ENCODE data around the gene DENND1C. TPM values are rescaled to one million over a fixed set of nuclear protein-coding genes. Genes with fewer than 3 reads are reported as not detected.

DENND1C gene
- total and polyA plus RNA-seq, 8 donors: 6.7 to 22.1 (median 18.8) TPM

DNA sequence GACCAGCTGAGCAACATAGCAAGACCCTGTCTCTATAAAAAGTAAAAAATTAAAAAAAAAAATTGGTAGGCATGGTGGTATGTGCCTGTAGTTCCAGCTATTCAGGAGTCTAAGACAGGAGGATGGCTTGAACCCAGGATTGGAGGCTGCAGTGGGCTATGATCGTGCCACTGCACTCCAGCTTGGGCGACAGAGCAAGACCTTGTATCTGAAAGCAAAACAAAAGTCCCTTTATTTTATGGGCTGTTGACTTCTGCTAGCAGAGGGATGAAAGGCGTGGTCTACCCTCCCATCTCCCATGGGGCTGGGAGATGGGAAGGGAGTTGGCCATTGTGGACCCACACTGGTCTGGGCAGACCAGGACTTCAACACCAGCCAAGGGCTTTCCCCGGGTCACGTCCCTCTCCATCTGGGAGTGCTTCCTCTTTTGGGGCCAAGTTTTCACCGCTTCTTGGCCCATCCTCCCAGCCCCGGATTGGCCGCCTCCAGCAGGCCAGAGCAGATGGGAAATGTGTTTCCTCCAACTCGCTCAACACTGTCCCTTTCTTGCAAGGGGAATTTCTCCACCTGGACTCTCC, 47.0 kb upstream of the DENND1C start:
- H3K27me3 ChIP-seq: peaks cover 0 to 22% of the 10 kb centered on the region in 2 donors
- intact Hi-C loops (cut with DNase I): no loop called here
- peak in 3 of 4 donors; percentile 65 to 80 (median 75) for DNase-seq
- TF ChIP-seq, protein P1, sequence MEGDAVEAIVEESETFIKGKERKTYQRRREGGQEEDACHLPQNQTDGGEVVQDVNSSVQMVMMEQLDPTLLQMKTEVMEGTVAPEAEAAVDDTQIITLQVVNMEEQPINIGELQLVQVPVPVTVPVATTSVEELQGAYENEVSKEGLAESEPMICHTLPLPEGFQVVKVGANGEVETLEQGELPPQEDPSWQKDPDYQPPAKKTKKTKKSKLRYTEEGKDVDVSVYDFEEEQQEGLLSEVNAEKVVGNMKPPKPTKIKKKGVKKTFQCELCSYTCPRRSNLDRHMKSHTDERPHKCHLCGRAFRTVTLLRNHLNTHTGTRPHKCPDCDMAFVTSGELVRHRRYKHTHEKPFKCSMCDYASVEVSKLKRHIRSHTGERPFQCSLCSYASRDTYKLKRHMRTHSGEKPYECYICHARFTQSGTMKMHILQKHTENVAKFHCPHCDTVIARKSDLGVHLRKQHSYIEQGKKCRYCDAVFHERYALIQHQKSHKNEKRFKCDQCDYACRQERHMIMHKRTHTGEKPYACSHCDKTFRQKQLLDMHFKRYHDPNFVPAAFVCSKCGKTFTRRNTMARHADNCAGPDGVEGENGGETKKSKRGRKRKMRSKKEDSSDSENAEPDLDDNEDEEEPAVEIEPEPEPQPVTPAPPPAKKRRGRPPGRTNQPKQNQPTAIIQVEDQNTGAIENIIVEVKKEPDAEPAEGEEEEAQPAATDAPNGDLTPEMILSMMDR (IDR thresholded peaks at IDR 0.05): no peak
- H3K4me3 ChIP-seq: no peak overlapping the region
- H3K27ac ChIP-seq: no peak overlapping the region
- no peaks in the 10 kb centered on the region for H3K9me3 ChIP-seq
- ATAC-seq: peak; percentile 15
- H3K36me3 ChIP-seq: no peaks in the 10 kb centered on the region
- peaks cover 4 to 41% of the 10 kb centered on the region in 2 donors for H3K4me1 ChIP-seq

DNA sequence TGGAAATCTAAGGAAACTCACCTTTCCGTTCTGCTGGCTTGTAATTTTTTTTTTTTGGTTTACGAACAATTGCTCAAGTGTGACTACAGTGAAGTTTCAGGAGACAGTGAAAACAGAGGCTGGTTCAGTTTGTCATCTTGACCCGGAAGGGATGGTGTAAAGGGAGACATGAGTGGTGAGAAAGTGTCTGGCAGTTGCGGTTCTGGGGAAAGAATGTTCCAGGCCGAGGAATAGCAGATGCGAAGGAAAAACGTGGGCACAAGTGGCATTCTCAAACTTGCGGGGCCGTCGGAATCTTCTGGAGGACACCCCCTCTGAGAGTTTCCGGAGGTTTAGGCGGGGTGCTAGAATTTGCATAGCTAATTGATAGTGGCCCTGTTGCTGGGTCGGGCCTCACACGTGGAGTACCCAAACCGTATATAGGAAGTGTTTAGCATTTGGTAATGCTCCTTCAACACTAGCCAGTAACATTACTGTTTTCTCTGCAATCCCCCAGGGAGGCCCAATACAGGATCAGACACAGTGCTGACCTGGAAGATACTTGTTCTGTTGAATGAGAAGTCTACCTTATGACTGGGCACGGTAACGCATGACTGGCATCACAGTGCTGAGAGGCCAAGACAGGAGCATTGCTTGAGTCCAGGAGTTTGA, 46.4 kb upstream of the DENND1C start:
- no peak overlapping the region for H3K27ac ChIP-seq
- no peaks in the 10 kb centered on the region for H3K9me3 ChIP-seq
- ATAC-seq (no peak), DNase-seq (no peak)
- intact Hi-C loops (cut with DNase I): no loop called here
- no peaks in the 10 kb centered on the region for H3K36me3 ChIP-seq
- H3K4me1 ChIP-seq: peaks cover 4 to 40% of the 10 kb centered on the region in 2 donors
- H3K27me3 ChIP-seq: peaks cover 0 to 22% of the 10 kb centered on the region in 2 donors
- TF ChIP-seq, protein P1 (IDR thresholded peaks at IDR 0.05): no peak
- no peak overlapping the region for H3K4me3 ChIP-seq

DNA sequence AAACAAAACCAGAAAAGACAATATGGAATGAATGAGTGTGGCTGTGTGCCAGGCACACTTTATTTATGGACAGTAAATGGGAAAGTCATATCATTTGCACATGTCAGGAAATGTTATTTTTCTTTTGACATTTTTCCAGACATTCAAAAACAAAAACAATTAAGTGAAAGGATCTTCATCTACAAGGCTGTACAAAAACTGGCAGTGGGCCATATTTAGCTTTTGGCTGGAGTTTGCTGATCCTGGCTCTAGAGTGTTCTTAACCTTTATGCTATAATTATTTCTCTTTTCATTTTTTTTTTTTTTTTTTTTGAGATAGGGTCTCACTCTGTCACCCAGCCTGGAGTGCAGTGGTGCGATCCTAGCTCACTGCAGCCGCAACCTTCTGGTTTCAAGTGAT, 42.7 kb upstream of the DENND1C start:
- Histone ChIP-seq H3K27ac (no peak overlapping the region), H3K36me3 (no peaks in the 10 kb centered on the region), H3K9me3 (no peaks in the 10 kb centered on the region), H3K27me3 (no peaks in the 10 kb centered on the region), H3K4me1 (peaks cover 0 to 9% of the 10 kb centered on the region in 2 donors), H3K4me3 (no peak overlapping the region)
- intact Hi-C loops (cut with DNase I): no loop called here
- peak in 2 of 4 donors; percentile 45 to 77 for DNase-seq
- TF ChIP-seq, protein P1 (IDR thresholded peaks at IDR 0.05): no peak
- ATAC-seq: no peak

DNA sequence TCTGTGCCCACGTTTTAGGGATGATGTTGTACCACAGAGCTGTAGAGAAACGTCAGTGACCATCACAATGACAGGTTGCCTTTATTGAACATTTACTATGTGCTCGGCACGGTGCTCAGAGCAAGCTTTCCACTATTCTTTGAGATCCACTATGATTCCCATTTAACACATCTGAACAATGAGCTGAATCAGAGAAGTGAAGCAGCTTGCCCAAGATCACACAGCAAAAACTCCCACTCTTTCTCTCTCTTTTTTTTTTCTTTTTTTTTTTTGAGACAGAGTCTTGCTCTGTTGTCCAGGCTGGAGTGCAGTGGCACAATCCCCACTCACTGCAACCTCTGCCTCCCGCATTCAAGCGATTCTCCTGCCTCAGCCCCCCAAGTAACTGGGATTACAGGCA, 41.1 kb upstream of the DENND1C start:
- intact Hi-C loops (cut with DNase I): no loop called here
- H3K36me3 ChIP-seq: no peaks in the 10 kb centered on the region
- DNase-seq (peak in 1 of 4 donors; percentile 5), ATAC-seq (no peak)
- no peaks in the 10 kb centered on the region for H3K27me3 ChIP-seq
- TF ChIP-seq, protein P1 (IDR thresholded peaks at IDR 0.05): no peak
- no peak overlapping the region for H3K4me3 ChIP-seq
- H3K9me3 ChIP-seq: no peaks in the 10 kb centered on the region
- peaks cover 0 to 17% of the 10 kb centered on the region in 2 donors for H3K4me1 ChIP-seq
- no peak overlapping the region for H3K27ac ChIP-seq

DNA sequence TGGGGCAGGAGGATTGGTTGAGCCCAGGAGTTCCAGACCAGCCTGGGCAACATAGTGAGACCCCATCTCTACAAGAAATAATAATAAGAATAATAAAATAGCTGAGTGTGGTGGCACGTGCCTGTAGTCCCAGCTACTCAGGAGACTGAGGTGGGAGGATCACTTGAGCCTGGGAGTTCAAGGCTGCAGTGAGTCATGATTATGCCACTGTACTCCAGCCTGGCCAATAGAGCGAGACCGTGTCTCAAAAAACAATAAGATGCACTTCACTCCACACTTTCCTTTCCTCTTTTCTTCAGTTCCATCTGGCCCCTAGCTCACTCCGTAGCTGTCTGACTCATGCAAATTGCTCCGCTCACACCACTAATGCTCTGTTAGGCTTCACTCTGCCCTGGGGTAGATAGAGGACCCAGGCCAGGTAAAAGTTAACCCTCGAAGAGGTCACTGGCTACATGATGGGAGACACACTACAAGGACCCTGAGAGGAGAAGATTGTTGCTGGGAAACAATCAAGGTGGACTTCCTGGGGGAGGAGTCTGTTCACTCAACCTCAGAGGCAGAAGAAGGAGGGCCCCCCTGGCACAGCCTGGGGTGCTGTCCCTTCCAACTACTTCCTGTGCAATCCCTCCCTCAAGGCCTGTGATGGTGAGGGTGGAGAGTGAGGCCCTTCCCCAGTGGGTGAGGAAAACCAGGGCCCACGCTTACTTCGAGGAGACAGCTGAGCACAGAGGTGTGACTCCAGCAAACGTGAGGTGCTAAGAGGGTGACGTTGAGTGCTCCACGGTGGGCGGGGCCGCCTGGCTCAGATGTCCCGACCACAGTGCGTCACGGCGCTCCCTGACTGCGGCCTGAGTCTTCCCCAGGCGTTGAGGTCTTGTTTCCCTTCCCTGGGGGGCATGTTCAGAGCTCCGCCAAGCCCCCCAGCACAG, 40.4 kb upstream of the DENND1C start:
- Histone ChIP-seq H3K9me3 (no peaks in the 10 kb centered on the region), H3K4me3 (no peak overlapping the region), H3K27ac (no peak overlapping the region), H3K36me3 (no peaks in the 10 kb centered on the region), H3K4me1 (peaks cover 0 to 22% of the 10 kb centered on the region in 2 donors), H3K27me3 (no peaks in the 10 kb centered on the region)
- TF ChIP-seq, protein P1 (IDR thresholded peaks at IDR 0.05): no peak
- intact Hi-C loops (cut with DNase I): no loop called here
- DNase-seq (no peak), ATAC-seq (peak; percentile 28)

Measured in left lung (tissue), 10 donors.